ENCODE results near the gene STIM1.

The STIM1 gene

GRCh38 chr11:3822312-3822711 is 33.2 kb upstream of the STIM1 start:
- no peak for DNase-seq (ENCODE audit: extremely low read depth, insufficient read length)
- peaks cover 14% of the 10 kb centered on the region for H3K36me3 ChIP-seq (ENCODE audit: control insufficient read depth, insufficient read depth, low read length)
- no peak for TF ChIP-seq CTCF (IDR thresholded peaks at IDR 0.05; ENCODE audit: insufficient read depth, low read length, poor library complexity, severe bottlenecking)
- no peaks in the 10 kb centered on the region for H3K27me3 ChIP-seq (replicated peaks; ENCODE audit: control insufficient read depth, insufficient read depth, low read length)
- no peak overlapping the region for H3K4me3 ChIP-seq (replicated peaks; ENCODE audit: low read depth, low read length)

- H3K36me3 ChIP-seq (ENCODE audit: control insufficient read depth, insufficient read depth, low read length): peaks cover 21% of the 10 kb centered on the region
- TF ChIP-seq CTCF (IDR thresholded peaks at IDR 0.05; ENCODE audit: insufficient read depth, low read length, poor library complexity, severe bottlenecking): no peak
- H3K27me3 ChIP-seq (replicated peaks; ENCODE audit: control insufficient read depth, insufficient read depth, low read length): no peaks in the 10 kb centered on the region
- H3K4me3 ChIP-seq (replicated peaks; ENCODE audit: low read depth, low read length): no peak overlapping the region
- no peak for DNase-seq (ENCODE audit: extremely low read depth, insufficient read length)
Observed at GRCh38 chr11:3823303-3823702, 32.2 kb upstream of the STIM1 start.

GRCh38 chr11:3823762-3824506 is 31.5 kb upstream of the STIM1 start:
- Histone ChIP-seq H3K36me3 (ENCODE audit: control insufficient read depth, insufficient read depth, low read length) (peaks cover 21% of the 10 kb centered on the region), H3K27me3 (replicated peaks; ENCODE audit: control insufficient read depth, insufficient read depth, low read length) (no peaks in the 10 kb centered on the region), H3K4me3 (replicated peaks; ENCODE audit: low read depth, low read length) (no peak overlapping the region)
- no peak for TF ChIP-seq CTCF (IDR thresholded peaks at IDR 0.05; ENCODE audit: insufficient read depth, low read length, poor library complexity, severe bottlenecking)
- DNase-seq (ENCODE audit: extremely low read depth, insufficient read length): no peak

GRCh38 chr11:3824714-3825472 is 30.6 kb upstream of the STIM1 start:
- peak; percentile 96 for TF ChIP-seq CTCF (IDR thresholded peaks at IDR 0.05; ENCODE audit: insufficient read depth, low read length, poor library complexity, severe bottlenecking)
- H3K27me3 ChIP-seq (replicated peaks; ENCODE audit: control insufficient read depth, insufficient read depth, low read length): no peaks in the 10 kb centered on the region
- no peak overlapping the region for H3K4me3 ChIP-seq (replicated peaks; ENCODE audit: low read depth, low read length)
- H3K36me3 ChIP-seq (ENCODE audit: control insufficient read depth, insufficient read depth, low read length): peaks cover 24% of the 10 kb centered on the region
- DNase-seq (ENCODE audit: extremely low read depth, insufficient read length): peak; percentile 55

GRCh38 chr11:3825473-3826154 is 29.9 kb upstream of the STIM1 start:
- H3K36me3 ChIP-seq (ENCODE audit: control insufficient read depth, insufficient read depth, low read length): peaks cover 24% of the 10 kb centered on the region
- H3K27me3 ChIP-seq (replicated peaks; ENCODE audit: control insufficient read depth, insufficient read depth, low read length): no peaks in the 10 kb centered on the region
- TF ChIP-seq CTCF (IDR thresholded peaks at IDR 0.05; ENCODE audit: insufficient read depth, low read length, poor library complexity, severe bottlenecking): no peak
- H3K4me3 ChIP-seq (replicated peaks; ENCODE audit: low read depth, low read length): no peak overlapping the region
- no peak for DNase-seq (ENCODE audit: extremely low read depth, insufficient read length)

Data from GM06990 (cell line).